ENCODE data around the gene FANCD2. TPM values are rescaled to one million over a fixed set of nuclear protein-coding genes. Genes with fewer than 3 reads are reported as not detected.

Gene FANCD2
- total RNA-seq, 1 experiment from 2014 or later: 69.2 TPM

GRCh38 chr3:10000686-10001085 is 25.6 kb upstream of the FANCD2 start:
- TF ChIP-seq CTCF (conservative IDR thresholded peaks at IDR 0.05; ENCODE audit: low read depth, low read length) (no peak), EZH2 (IDR thresholded peaks at IDR 0.05; ENCODE audit: borderline replicate concordance, low read depth, low read length, poor library complexity, severe bottlenecking) (no peak)
- ChIA-PET POLR2A (ENCODE audit: low non-redundant PET) (no interaction called here), CTCF (no interaction called here)
- Histone ChIP-seq H3K27ac (ENCODE audit: low read depth, low read length, poor library complexity, severe bottlenecking) (no peak overlapping the region), H3K4me3 (ENCODE audit: low read depth, low read length, poor library complexity, severe bottlenecking) (no peak overlapping the region), H3K4me1 (ENCODE audit: insufficient read depth, low read length, poor library complexity, severe bottlenecking) (no peaks in the 10 kb centered on the region), H3K27me3 (replicated peaks; ENCODE audit: insufficient read depth, low read depth, low read length, poor library complexity) (no peaks in the 10 kb centered on the region), H3K9me3 (ENCODE audit: low read depth, low read length, poor library complexity, severe bottlenecking) (no peaks in the 10 kb centered on the region), H3K36me3 (ENCODE audit: insufficient read depth, low read length, poor library complexity, severe bottlenecking) (peaks cover 41% of the 10 kb centered on the region)
- no TSS peak for BruUV-seq (replicated peaks)
- intact Hi-C loops (cut with micrococcal nuclease; ENCODE audit: unreplicated experiment): no loop called here
- DNase-seq (ENCODE audit: low spot score): no peak

DNA sequence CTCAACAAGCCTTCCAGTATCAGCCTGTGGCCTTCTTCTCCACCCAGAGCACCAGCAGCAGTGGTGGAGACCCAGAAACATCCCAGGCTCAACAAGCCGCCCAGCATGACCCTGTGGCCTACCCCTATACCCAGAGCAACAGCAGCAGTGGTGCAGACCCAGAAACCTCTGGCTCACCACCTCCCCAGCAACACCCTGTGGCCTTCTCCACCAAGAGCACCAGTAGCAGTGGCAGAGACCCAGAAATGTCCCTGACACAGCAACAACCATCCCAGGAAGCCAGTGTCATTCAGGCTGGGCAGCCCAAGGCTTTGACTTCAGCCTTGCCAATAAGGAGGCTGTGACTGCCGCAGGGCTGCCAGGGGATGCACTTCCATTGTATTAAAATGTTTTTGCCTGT is 23.3 kb upstream of the FANCD2 start:
- BruUV-seq (replicated peaks): no TSS peak
- no peaks in the 10 kb centered on the region for H3K4me1 ChIP-seq (ENCODE audit: insufficient read depth, low read length, poor library complexity, severe bottlenecking)
- intact Hi-C loops (cut with micrococcal nuclease; ENCODE audit: unreplicated experiment): no loop called here
- ChIA-PET CTCF (no interaction called here), POLR2A (ENCODE audit: low non-redundant PET) (no interaction called here)
- no peak overlapping the region for H3K27ac ChIP-seq (ENCODE audit: low read depth, low read length, poor library complexity, severe bottlenecking)
- TF ChIP-seq CTCF (conservative IDR thresholded peaks at IDR 0.05; ENCODE audit: low read depth, low read length): no peak
- no peak for TF ChIP-seq EZH2 (IDR thresholded peaks at IDR 0.05; ENCODE audit: borderline replicate concordance, low read depth, low read length, poor library complexity, severe bottlenecking)
- no peak overlapping the region for H3K4me3 ChIP-seq (ENCODE audit: low read depth, low read length, poor library complexity, severe bottlenecking)
- H3K9me3 ChIP-seq (ENCODE audit: low read depth, low read length, poor library complexity, severe bottlenecking): no peaks in the 10 kb centered on the region
- H3K27me3 ChIP-seq (replicated peaks; ENCODE audit: insufficient read depth, low read depth, low read length, poor library complexity): no peaks in the 10 kb centered on the region
- H3K36me3 ChIP-seq (ENCODE audit: insufficient read depth, low read length, poor library complexity, severe bottlenecking): peaks cover 29% of the 10 kb centered on the region
- no peak for DNase-seq (ENCODE audit: low spot score)

DNA sequence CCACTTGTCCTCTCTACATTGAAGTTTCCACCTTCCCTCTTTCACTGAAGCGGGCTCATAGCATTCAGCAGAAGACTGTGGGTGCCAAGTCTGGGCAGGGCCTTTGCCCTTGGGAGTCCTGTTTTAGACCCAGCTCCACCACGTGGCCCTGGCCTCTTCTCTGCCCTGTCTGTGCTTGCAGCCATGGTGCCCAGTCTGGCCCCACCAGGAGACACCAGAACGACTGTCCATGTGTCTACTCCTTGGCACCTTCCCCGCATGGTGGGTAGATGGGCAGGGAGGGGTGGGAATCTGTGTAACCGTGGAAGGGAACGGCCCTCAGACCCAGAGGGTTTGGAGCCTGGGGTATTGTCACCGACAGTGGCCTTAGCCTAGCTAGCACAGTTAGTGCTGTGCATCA is 21.7 kb upstream of the FANCD2 start:
- ChIA-PET POLR2A (ENCODE audit: low non-redundant PET) (no interaction called here), CTCF (no interaction called here)
- no peak overlapping the region for H3K4me3 ChIP-seq (ENCODE audit: low read depth, low read length, poor library complexity, severe bottlenecking)
- TF ChIP-seq EZH2 (IDR thresholded peaks at IDR 0.05; ENCODE audit: borderline replicate concordance, low read depth, low read length, poor library complexity, severe bottlenecking) (no peak), CTCF (conservative IDR thresholded peaks at IDR 0.05; ENCODE audit: low read depth, low read length) (no peak)
- intact Hi-C loops (cut with micrococcal nuclease; ENCODE audit: unreplicated experiment): no loop called here
- H3K9me3 ChIP-seq (ENCODE audit: low read depth, low read length, poor library complexity, severe bottlenecking): no peaks in the 10 kb centered on the region
- no peak overlapping the region for H3K27ac ChIP-seq (ENCODE audit: low read depth, low read length, poor library complexity, severe bottlenecking)
- DNase-seq (ENCODE audit: low spot score): no peak
- H3K4me1 ChIP-seq (ENCODE audit: insufficient read depth, low read length, poor library complexity, severe bottlenecking): peaks cover 9% of the 10 kb centered on the region
- BruUV-seq (replicated peaks): no TSS peak
- H3K36me3 ChIP-seq (ENCODE audit: insufficient read depth, low read length, poor library complexity, severe bottlenecking): peaks cover 17% of the 10 kb centered on the region
- H3K27me3 ChIP-seq (replicated peaks; ENCODE audit: insufficient read depth, low read depth, low read length, poor library complexity): no peaks in the 10 kb centered on the region
